GM12865 (cell line): ENCODE data around the gene NPHP4.

Experiments used
- DNase-seq: peaks from one replicate; pipeline ENCODE4 v3.0.0; 2010; ENCODE audit warnings: low read depth
- H3K4me3 ChIP-seq: 2 replicates; pipeline ENCODE4 v1.5.1; 2011; ENCODE audit warnings: mild to moderate bottlenecking, low read depth, low read length, control low read depth
- CTCF ChIP-seq: IDR thresholded peaks from 2 replicates; pipeline ENCODE4 v1.5.1; 2011; ENCODE audit warnings: low read length, control low read depth, low read depth, inconsistent platforms; ENCODE audit not compliant: insufficient read depth; ENCODE audit errors: missing control alignments

Gene NPHP4

GRCh38 chr1:5949761-5950100 lies 42.5 kb downstream of the NPHP4 start:
- no peak for TF ChIP-seq CTCF
- DNase-seq: no peak
- H3K4me3 ChIP-seq: no peak overlapping the region

- no peak for DNase-seq
- TF ChIP-seq CTCF: no peak
- no peak overlapping the region for H3K4me3 ChIP-seq
Measured at GRCh38 chr1:5949085-5949760, 43.0 kb downstream of the NPHP4 start.

GRCh38 chr1:5948681-5949005 lies 43.6 kb downstream of the NPHP4 start:
- no peak for TF ChIP-seq CTCF

GRCh38 chr1:5947978-5948680 lies 44.1 kb downstream of the NPHP4 start:
- no peak for DNase-seq
- no peak for TF ChIP-seq CTCF
- H3K4me3 ChIP-seq: no peak overlapping the region

More at GRCh38 chr1:5948681-5949005, 43.6 kb downstream of the NPHP4 start:
- H3K4me3 ChIP-seq: no peak overlapping the region
- no peak for DNase-seq

GRCh38 chr1:5947071-5947821 lies 45.0 kb downstream of the NPHP4 start:
- no peak for DNase-seq
- H3K4me3 ChIP-seq: no peak overlapping the region
- no peak for TF ChIP-seq CTCF

- DNase-seq: no peak
- no peak overlapping the region for H3K4me3 ChIP-seq
- TF ChIP-seq CTCF: no peak
Measured at GRCh38 chr1:5945445-5945844, 46.8 kb downstream of the NPHP4 start.
